T-helper 2 cell (primary cell): Measurements from ENCODE around the gene ENPP7.
"Not testable (repeated sequence)": the region's sequence is repeated elsewhere in the genome, so short reads cannot be mapped to it uniquely, and the experiment has no call there.

Experiments used
- DNase-seq, 5 experiments: peaks; one replicate each; pipeline versions ENCODE4 v3.0.0 to v3.0.0-alpha.2; 2012 to 2022

Gene ENPP7

GRCh38 chr17:79749958-79750357, 19.2 kb downstream of the ENPP7 start:
- no peak for DNase-seq

DNA sequence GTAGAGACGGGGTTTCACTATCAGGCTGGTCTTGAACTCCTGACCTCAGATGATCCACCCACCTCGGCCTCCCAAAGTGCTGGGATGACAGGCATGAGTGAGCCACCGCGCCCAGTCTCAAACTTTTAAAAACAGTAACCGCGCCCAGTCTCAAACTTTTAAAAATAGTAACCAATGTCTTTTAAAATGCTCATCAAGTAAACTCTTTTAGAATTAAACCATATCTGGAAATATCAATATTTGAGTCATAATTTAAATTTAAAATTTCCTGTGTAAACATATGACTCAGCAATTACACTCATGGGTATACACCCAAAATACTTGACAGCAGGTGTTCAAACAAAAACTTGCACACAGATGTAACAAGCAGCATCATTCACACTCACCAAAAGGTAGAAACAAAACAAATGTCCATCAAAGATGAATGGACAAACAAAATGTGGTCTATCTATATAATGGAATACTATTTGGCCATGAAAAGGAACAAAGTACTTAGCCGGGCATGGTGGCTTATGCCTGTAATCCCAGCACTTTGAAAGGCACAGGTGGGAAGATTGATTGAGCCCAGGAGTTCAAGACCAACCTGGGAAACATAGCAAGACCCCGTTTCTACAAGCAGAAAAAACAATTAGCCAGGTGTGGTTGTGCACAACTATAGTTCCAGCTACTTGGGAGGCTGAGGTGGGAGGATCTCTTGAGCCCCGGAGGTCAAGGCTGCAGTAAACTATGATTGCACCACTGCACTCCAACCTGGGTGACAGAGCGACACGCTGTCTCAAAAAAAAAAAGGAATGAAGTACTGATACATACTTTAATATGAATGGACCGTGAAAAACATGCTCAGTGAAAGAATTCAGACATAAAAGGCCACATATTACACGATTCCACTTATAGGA, 20.2 kb downstream of the ENPP7 start:
- DNase-seq, result no peak

DNA sequence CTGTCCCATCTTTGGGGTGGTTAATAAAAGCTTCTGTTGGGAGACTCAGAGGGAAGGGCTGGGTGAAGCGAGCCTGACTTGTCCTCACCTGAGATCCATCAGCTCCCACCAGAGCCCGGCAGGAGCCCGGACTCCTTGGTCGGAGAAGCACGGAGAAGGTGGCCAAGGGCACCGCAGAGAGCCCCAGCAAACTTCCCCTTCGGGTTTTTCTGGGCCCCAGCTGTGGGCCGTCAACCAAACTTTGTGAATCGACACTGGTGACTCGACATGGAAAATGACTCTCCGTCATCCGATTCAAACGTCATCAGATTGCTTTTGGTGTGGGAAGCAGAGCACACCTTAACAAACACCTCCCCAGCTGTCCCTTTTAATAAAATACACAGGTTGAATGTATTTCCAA, 21.4 kb downstream of the ENPP7 start:
- no peak for DNase-seq

DNA sequence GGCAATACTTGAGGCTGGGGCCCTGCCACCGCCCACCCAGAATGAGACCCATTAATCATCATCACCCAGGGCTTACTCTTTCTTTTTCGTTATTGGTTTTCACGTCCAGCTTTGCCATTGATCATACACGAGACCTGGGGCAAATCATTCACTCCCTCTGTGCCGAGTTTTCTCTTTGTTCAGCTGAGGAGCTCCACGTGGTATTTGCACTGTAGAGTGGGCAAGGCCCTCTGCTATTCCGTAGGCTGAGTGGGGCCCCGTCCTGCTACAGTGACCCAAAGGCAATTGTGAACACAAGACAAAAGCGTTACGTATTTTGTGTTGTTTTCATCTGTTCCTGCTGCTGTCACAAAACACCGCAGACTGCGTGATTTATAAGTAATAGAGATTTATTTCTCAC, 23.6 kb downstream of the ENPP7 start:
- DNase-seq, result no peak

GRCh38 chr17:79754903-79755302, 24.2 kb downstream of the ENPP7 start:
- DNase-seq, result not testable (repeated sequence)

DNA sequence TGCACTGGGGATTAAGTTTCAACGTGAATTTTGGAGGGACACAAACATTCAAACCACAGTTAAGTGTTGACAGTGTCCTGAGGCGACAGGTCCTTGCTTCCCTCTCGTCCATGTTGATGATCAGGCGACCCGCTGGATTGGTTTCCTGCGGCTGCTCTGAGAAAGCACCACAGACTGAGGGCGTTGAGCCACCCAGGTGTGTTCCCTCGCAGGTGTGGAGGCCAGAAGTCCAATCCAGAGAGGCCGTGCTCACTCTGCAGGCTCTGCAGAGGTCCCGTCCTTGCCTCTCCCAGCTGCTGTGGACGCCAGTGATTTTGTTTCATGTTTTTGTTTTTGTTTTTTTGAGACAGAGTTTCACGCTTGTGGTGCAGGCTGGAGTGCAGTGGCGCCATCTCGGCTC, 24.8 kb downstream of the ENPP7 start:
- no peak for DNase-seq

- DNase-seq, result no peak
Measured at GRCh38 chr17:79757140-79757745, 26.5 kb downstream of the ENPP7 start.

GRCh38 chr17:79758271-79758670, 27.5 kb downstream of the ENPP7 start:
- no peak for DNase-seq

DNA sequence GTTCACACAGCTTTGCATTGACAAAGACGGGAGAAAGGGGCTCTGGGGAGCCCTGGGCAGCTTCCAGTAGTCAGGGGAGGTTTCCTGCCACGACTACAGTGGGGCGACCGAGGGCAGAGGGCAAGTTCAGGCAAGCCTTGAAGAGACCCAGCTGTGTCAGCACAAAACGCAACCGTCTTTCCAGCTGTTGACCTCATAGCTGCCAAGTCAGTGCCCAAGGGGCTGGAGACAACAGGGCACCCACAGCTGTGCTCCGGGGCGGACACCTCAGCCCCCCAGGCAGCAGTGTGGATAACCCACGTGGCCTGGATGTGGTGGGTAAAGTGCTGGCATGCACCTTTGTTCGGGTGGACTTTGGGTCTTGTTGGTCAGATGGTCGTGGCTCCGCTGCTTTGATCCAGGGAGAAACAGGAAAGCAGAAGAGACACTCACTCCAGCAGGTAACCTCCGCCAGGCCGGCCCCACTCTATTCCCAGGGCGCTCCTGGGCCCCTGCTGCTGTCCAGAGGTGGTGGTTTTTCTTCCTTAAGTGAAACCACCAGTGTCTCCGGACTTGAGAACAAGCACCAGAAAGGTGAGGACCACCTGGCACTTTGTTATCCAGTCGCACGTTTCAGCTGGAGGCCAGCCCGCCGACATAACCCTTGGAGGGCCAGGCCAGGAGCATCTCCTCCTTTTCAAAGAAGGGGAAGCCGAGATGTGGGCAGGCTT, 29.6 kb downstream of the ENPP7 start:
- no peak for DNase-seq

GRCh38 chr17:79761894-79762589, 31.3 kb downstream of the ENPP7 start:
- DNase-seq, result no peak

GRCh38 chr17:79765708-79766107, 35.0 kb downstream of the ENPP7 start:
- DNase-seq, result no peak

DNA sequence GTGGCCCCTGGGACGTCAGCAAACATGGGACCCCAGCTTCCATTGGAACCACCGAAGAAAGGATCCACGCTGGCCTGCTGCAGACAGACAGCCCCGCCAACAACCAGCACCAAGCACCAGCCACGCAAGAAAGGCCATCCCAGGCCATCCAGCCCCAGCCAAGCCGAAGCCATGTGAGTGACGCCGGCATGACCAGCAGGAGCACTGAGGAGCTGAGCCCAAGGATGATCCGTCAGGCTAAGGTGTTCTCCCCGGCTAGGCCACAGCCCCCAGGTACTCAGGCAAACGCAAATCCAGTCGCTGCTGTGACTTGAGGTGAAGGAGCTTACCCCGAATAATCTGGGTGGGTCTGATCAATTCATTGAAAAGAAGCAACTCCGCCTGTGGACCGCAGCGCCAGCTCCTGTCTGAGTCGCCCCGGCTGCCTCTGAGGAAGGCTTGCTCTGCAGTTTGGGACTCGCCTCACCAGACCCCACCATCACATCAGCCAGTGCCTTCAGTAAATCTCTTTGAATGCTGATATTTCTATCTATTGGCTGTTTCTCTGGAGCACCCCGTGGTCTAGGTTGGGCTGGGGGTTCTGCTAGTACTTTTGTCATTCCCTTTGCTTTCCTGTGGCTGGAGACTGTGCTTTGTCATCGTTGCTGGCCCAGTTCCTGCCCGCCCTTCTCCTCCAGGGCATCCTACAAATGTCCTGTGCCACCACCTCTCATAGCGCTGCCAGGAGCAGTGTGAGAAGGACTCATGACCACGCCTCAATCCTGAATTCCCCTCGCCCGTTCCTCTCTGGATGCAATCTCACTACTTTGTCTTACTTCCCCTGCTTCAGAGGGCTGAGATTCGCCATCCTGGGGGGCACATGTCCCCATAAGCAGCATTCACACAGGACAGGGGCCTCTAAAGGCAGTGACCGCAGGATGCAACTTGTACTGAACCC, 39.1 kb downstream of the ENPP7 start:
- DNase-seq, result no peak

GRCh38 chr17:79771276-79771675, 40.5 kb downstream of the ENPP7 start:
- no peak for DNase-seq

DNA sequence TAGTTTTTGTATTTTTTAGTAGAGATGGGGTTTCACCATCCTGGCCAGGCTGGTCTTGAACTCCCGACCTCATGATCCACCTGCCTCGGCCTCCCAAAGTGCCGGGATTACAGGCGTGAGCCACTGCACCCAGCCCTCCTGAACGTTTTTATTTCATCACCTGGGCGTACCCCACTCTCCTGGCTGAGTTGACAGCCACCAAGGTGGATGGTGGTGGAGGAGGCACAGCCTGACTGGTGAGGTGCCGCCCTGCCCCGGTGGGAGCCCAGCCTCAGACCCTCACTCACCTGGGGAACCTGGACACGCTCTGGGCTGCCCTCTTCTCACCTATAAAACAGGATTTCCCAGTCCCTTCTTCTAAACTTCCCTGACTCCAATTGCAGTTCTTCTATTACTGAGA, 42.0 kb downstream of the ENPP7 start:
- not testable (repeated sequence) for DNase-seq

DNA sequence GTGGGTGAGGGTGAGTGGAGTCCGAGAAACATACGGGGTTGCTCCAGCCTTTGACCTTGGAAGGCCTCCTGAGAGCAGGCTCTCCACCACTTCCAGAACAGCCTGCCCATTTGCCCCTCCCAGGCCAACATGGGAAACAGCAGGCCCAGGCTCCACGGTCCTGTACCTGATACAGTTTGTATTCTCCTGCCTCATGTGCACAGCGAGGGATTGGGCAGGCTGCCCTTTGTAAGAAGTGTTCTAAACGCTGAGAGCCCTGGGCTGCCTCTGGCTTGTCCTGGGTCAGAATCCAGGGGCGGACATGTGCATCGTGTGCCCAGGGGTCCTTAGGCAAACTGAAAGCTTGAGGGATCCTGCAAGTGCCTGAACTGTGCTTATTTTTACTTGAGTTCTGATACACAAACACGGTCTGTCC, 43.8 kb downstream of the ENPP7 start:
- no peak for DNase-seq

GRCh38 chr17:79775632-79776031, 44.9 kb downstream of the ENPP7 start:
- no peak for DNase-seq

DNA sequence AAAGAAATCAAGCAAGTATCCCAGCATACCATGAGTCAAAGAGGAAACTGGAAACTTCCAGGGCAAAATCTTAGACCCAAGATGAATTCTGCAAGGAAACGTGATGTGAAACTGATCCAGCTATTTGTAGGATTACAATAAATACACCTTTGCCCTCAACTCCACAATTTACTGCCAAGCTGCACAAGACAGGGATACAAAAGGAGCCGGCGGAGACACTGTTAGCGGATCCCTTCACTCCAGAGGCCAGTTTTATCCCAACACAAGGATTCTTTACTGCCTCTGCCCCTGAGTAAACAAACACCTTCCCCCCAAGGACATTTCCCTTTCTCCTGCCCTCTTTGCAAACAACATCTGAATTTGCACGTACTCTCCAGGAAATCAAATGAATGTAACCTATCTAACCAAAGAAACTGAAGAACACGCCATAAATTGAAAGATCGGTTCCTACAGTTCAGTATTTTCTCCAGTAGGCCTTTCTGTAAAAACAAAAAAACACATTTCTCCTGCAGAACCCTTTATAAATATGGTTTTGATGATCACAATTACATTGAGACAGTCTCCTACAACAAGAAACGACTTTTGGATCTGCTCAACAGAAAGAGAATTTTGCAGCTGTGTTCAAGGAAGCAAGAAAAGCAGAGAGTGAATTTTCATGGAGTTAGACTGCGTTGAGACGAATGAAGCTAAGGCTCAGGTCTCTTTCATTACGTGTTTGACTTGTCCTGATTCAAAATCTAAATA, 45.8 kb downstream of the ENPP7 start:
- DNase-seq, result no peak

GRCh38 chr17:79777120-79777893, 46.6 kb downstream of the ENPP7 start:
- peak in 1 of 5 experiments; percentile 31 for DNase-seq

- DNase-seq, result peak; percentile 68 to 84 (median 73)
Measured at GRCh38 chr17:79777894-79778503, 47.3 kb downstream of the ENPP7 start, which contains the start of gene CBX2. CBX2 (plus strand) TSS chr17:79778148; CDS start chr17:79778236, 88 bp downstream.
